A549 (cell line): ENCODE measurements around the gene CCDC33. TPM values are rescaled to one million over a fixed set of nuclear protein-coding genes. Genes with fewer than 3 reads are reported as not detected.

Source experiments
- ATAC-seq, 2 experiments: fragments of 200-7000 bp in 1 of 2; fragments of >200 bp in 1 of 2; cut with Nextera tagmentation in 1 of 2; cut with Tn5 transposase in 1 of 2; 3 replicates each; pipeline versions ENCODE4 v1.8.0 to v1.9.1; 2018 to 2020; ENCODE audit warnings: mild to moderate bottlenecking in 1 of 2, moderate library complexity in 1 of 2
- CTCF ChIA-PET: fragments of 300-600 bp; sonication (Branson Sonifier 250); formaldehyde crosslinking; extraction: SDS; loops from one replicate; lab custom pipeline; 2021; ENCODE audit warnings: antibody characterized with exemption, inconsistent platforms; lab: Yijun Ruan, JAX
- POLR2A ChIA-PET: fragments of 350-600 bp; formaldehyde crosslinking; extraction: SDS; loops from one replicate; lab custom pipeline; 2021; ENCODE audit warnings: antibody characterized with exemption, inconsistent platforms; lab: Yijun Ruan, JAX
- DNase-seq, 2 experiments: peaks; one replicate each; pipeline versions ENCODE4 v3.0.0 to v3.0.0-alpha.2; 2011 to 2016; ENCODE audit warnings: low read depth in 1 of 2, low spot score in 1 of 2
- FAIRE-seq: peaks from 2 replicates; lab custom pipeline; 2011; peaks lifted over from hg19 to GRCh38; lab: Jason Lieb, UNC
- H3K27ac ChIP-seq, 2 experiments: fragments of >200 bp; sonication (Bioruptor Twin); formaldehyde crosslinking; 3 replicates each; pipeline ENCODE4 v1.5.1; 2016 to 2017
- H3K4me1 ChIP-seq: fragments of >200 bp; sonication (Bioruptor Twin); formaldehyde crosslinking; 3 replicates; pipeline ENCODE4 v1.6.1; 2016
- H3K4me2 ChIP-seq: fragments of >200 bp; sonication (Bioruptor Twin); formaldehyde crosslinking; 3 replicates; pipeline ENCODE4 v1.6.1; 2016
- H3K4me3 ChIP-seq: fragments of >200 bp; sonication (Bioruptor Twin); formaldehyde crosslinking; 3 replicates; pipeline ENCODE4 v1.5.1; 2016
- H3K9me3 ChIP-seq: fragments of >200 bp; sonication (Bioruptor Twin); formaldehyde crosslinking; 3 replicates; pipeline ENCODE4 v1.6.1; 2016
- BHLHE40 ChIP-seq: IDR thresholded peaks from 2 replicates; pipeline ENCODE4 v1.6.1; 2012; ENCODE audit warnings: low read depth, low read length, inconsistent platforms
- CEBPB ChIP-seq, 2 experiments: fragments of >200 bp in 1 of 2; sonication (Bioruptor Twin) in 1 of 2; formaldehyde crosslinking in 1 of 2; IDR thresholded peaks; 2 replicates each; pipeline ENCODE4 v1.6.1; 2012 to 2016
- EHF ChIP-seq: fragments of 250-450 bp; sonication (Bioruptor Pico); IDR thresholded peaks from 2 replicates; pipeline ENCODE4 v1.5.0; 2020; ENCODE audit warnings: mild to moderate bottlenecking
- EHMT2 ChIP-seq: fragments of 200-600 bp; sonication (generic); IDR thresholded peaks from 2 replicates; pipeline ENCODE4 v1.6.1; 2016; ENCODE audit warnings: antibody characterized with exemption, low read depth, mild to moderate bottlenecking, moderate library complexity
- EP300 ChIP-seq, 2 experiments: fragments of >200 bp; sonication (Bioruptor Twin); formaldehyde crosslinking; IDR thresholded peaks; 2 replicates in 1 of 2; 3 replicates in 1 of 2; pipeline ENCODE4 v1.6.1; 2016 to 2017
- FOSB ChIP-seq: fragments of 250-450 bp; sonication (Bioruptor Pico); IDR thresholded peaks from 2 replicates; pipeline ENCODE4 v1.5.0; 2020; ENCODE audit warnings: mild to moderate bottlenecking, moderate library complexity
- FOSL2 ChIP-seq, 2 experiments: fragments of 450-650 bp in 1 of 2; fragments of >200 bp in 1 of 2; sonication (Bioruptor Twin) in 1 of 2; formaldehyde crosslinking; IDR thresholded peaks; 2 replicates each; pipeline versions ENCODE4 v1.5.0 to v1.6.1; 2016 to 2020; ENCODE audit warnings: mild to moderate bottlenecking in 1 of 2, moderate library complexity in 1 of 2
- GATA3 ChIP-seq: IDR thresholded peaks from 2 replicates; pipeline ENCODE4 v1.6.1; 2012; ENCODE audit warnings: borderline replicate concordance
- HDAC2 ChIP-seq: fragments of 200-600 bp; sonication (generic); IDR thresholded peaks from 2 replicates; pipeline ENCODE4 v1.6.1; 2016
- HOXA7 ChIP-seq: fragments of 250-450 bp; sonication (Bioruptor Pico); IDR thresholded peaks from 2 replicates; pipeline ENCODE4 v1.5.0; 2020; ENCODE audit warnings: mild to moderate bottlenecking, moderate library complexity
- HOXB13 ChIP-seq: fragments of 250-450 bp; sonication (Bioruptor Pico); IDR thresholded peaks from 2 replicates; pipeline ENCODE4 v1.5.0; 2020; ENCODE audit warnings: low read depth, mild to moderate bottlenecking, moderate library complexity
- HOXB5 ChIP-seq: fragments of 250-450 bp; sonication (Bioruptor Pico); IDR thresholded peaks from 2 replicates; pipeline ENCODE4 v1.5.0; 2020; ENCODE audit warnings: mild to moderate bottlenecking, moderate library complexity
- JUN ChIP-seq, 2 experiments: fragments of >200 bp; sonication (Bioruptor Twin); formaldehyde crosslinking; IDR thresholded peaks; 2 replicates in 1 of 2; 3 replicates in 1 of 2; pipeline ENCODE4 v1.6.1; 2016 to 2017
- MAFK ChIP-seq: fragments of 450-650 bp; IDR thresholded peaks from 2 replicates; pipeline ENCODE4 v1.6.1; 2014; ENCODE audit not compliant: partially characterized antibody
- MAZ ChIP-seq: fragments of 150-350 bp; IDR thresholded peaks from 2 replicates; pipeline ENCODE4 v1.6.1; 2014; ENCODE audit warnings: antibody characterized with exemption, low read depth, low read length, borderline replicate concordance
- MYC ChIP-seq: IDR thresholded peaks from 2 replicates; pipeline ENCODE4 v1.6.1; 2012; ENCODE audit warnings: mild to moderate bottlenecking, inconsistent platforms, low read length, improper control_type of control experiment, borderline replicate concordance
- RAD21 ChIP-seq, 2 experiments: fragments of >200 bp in 1 of 2; sonication (Bioruptor Twin) in 1 of 2; formaldehyde crosslinking in 1 of 2; IDR thresholded peaks in 1 of 2; conservative IDR thresholded peaks in 1 of 2; 2 replicates in 1 of 2; 3 replicates in 1 of 2; pipeline ENCODE4 v1.6.1; 2012 to 2018; ENCODE audit warnings: inconsistent platforms in 1 of 2
- RCOR1 ChIP-seq: fragments of 150-350 bp; IDR thresholded peaks from 2 replicates; pipeline ENCODE4 v1.6.1; 2014; ENCODE audit warnings: antibody characterized with exemption, low read length, low read depth
- SREBF2 ChIP-seq: fragments of 450-650 bp; IDR thresholded peaks from 2 replicates; pipeline ENCODE4 v1.6.1; 2014; ENCODE audit warnings: mild to moderate bottlenecking, moderate library complexity
- TP53 ChIP-seq: fragments of 250-450 bp; sonication (Bioruptor Pico); IDR thresholded peaks from 2 replicates; pipeline ENCODE4 v1.5.0; 2021; ENCODE audit warnings: mild to moderate bottlenecking, moderate library complexity
- WGBS: methylation state at CpG from one replicate; pipeline ENCODE4 v1.1.6; 2017; ENCODE audit errors: missing lambda C conversion rate; 5-methylcytosine and 5-hydroxymethylcytosine counted together
- polyA plus RNA-seq, 4 experiments: library from polyadenylated mRNA; depleted of rRNA in 3 of 4; stranded (reverse); fragments of >200 nt; fragmentation: RNase III in 1 of 4; extraction: RNeasy Plus Mini Kit Qiagen cat#74134 plus additional on column Dnase treatment in 1 of 4; gene quantifications; 2 replicates in 3 of 4; 3 replicates in 1 of 4; pipeline ENCODE4 v1.2.3, GENCODE V29; 2011 to 2017
- TF ChIP-seq, protein P1 (sequence below): IDR thresholded peaks from 2 replicates; pipeline ENCODE4 v1.6.1; 2012; ENCODE audit warnings: low read depth, borderline replicate concordance
- TF ChIP-seq, protein P2 (sequence below): fragments of >200 bp; sonication (Bioruptor Twin); formaldehyde crosslinking; IDR thresholded peaks from 2 replicates; pipeline ENCODE4 v1.6.1; 2016
- TF ChIP-seq, protein P3 (sequence below): fragments of 250-450 bp; sonication (Bioruptor Pico); IDR thresholded peaks from 2 replicates; pipeline ENCODE4 v1.5.0; 2021; ENCODE audit warnings: mild to moderate bottlenecking, moderate library complexity, borderline replicate concordance

CCDC33 gene
- polyA plus RNA-seq, 2 of the 4 experiments (the other 2 are of a cell fraction): 5.9 to 9.2 TPM

DNA sequence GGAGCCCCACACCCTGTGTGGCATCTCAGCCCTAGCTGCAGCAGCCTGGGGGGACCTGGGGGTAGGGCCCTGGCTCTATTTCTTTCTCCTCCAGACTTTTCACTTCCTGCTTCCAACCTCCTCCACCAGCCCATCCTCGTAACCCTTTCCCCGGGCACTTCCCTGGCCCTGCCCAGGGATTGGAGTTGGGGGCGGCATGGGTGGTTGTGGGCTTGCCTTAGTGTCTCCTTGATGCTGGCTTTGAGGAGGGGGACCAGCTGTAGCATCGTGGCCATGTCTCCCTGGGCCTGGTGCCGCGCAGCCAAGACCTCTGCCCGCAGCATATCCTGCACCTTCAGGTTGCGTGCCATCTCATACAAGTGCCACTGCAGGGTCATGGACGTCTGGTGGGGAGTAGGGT is 103.2 kb downstream of the CCDC33 start (continued):
- TF ChIP-seq SREBF2 (no peak), CEBPB (IDR thresholded peaks at IDR 0.05) (no peak), HOXB5 (CRISPR knock-in tag) (no peak), MAZ (no peak), FOSL2 (IDR thresholded peaks at IDR 0.05) (no peak), FOSL2 (CRISPR knock-in tag; IDR thresholded peaks at IDR 0.05) (no peak), JUN (IDR thresholded peaks at IDR 0.05) (no peak)
- TF ChIP-seq, protein P1, sequence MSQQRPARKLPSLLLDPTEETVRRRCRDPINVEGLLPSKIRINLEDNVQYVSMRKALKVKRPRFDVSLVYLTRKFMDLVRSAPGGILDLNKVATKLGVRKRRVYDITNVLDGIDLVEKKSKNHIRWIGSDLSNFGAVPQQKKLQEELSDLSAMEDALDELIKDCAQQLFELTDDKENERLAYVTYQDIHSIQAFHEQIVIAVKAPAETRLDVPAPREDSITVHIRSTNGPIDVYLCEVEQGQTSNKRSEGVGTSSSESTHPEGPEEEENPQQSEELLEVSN: no peak
- TF ChIP-seq, protein P2, sequence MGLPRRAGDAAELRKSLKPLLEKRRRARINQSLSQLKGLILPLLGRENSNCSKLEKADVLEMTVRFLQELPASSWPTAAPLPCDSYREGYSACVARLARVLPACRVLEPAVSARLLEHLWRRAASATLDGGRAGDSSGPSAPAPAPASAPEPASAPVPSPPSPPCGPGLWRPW: no peak
- TF ChIP-seq, all 56 proteins: peak for 0

DNA sequence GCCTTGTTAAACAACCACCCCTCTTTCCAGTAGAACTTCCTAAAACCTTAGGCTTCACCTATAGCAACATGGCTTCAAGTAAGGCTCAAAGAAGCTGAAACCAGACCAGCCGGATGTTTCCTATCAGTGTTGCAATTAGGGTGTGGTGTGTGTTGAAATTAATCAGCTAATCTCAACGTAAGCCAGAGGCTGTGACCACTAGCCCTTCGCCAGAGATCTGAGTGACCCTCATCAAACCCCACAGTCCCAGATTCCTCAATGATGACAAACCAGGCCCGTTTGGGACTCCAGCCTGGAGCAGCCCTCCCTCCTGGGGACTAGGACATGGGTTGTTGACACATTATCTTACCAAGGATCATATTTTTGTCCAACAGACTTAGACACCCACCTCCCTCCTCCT is 104.0 kb downstream of the CCDC33 start:
- ATAC-seq (no peak), FAIRE-seq (no peak)
- no peak overlapping the region for H3K27ac ChIP-seq
- 51% methylated on average over 2 of the region's 4 CpGs for WGBS
- no peaks in the 10 kb centered on the region for H3K4me1 ChIP-seq
- no peak overlapping the region for H3K4me2 ChIP-seq
- no peak overlapping the region for H3K4me3 ChIP-seq
- TF ChIP-seq MAFK (no peak), BHLHE40 (no peak), RAD21 (conservative IDR thresholded peaks at IDR 0.05 in 1 of 2, IDR thresholded peaks at IDR 0.05 in 1 of 2) (no peak), TP53 (CRISPR knock-in tag) (no peak), EHF (CRISPR knock-in tag) (no peak), FOSL2 (IDR thresholded peaks at IDR 0.05) (no peak), FOSL2 (CRISPR knock-in tag; IDR thresholded peaks at IDR 0.05) (no peak), HDAC2 (no peak), MYC (no peak), EP300 (IDR thresholded peaks at IDR 0.05) (no peak)
- TF ChIP-seq, all 56 proteins: peak for 0
- CTCF ChIA-PET: interaction anchor here (0.8 to 1.8 kb wide), 3 partner anchors 10 to 18 kb away, joined by 3 to 4 read pairs (median 3); no protein-coding TSS in a partner anchor
- H3K9me3 ChIP-seq: no peaks in the 10 kb centered on the region
- no peak for DNase-seq
- POLR2A ChIA-PET: no interaction called here

DNA sequence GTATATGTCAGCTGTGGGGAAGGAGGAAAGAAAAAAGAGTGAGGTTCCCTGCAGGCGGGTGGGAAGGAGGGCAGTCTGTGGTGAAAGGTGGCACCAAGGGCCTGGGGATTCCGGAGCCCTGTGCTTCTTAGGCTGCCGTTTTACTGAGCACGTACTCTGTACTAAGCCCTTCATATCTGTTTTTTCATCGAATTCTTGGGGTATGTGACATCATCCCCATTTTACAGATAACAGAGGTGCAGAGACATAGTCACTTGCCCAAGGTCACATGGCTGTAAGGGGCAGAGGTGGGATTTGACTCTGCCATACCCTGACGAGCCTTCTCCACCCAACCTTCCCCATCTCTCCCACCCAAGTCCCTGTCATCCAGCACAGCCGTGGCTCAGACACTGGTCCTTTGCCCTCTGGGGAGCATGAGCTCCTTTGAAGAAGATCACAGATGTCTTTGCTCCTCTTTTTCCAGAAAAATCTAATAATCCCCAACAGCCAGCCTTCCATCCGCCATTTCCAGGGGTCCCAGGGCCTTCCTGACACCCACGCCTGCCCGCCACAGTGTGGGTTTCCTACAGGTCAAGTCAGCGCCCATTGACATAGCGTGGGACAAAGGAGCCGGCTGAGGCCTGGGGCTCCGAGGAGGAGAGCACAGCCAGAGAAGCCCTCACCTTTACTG is 107.1 kb downstream of the CCDC33 start:
- no peak overlapping the region for H3K4me2 ChIP-seq
- TF ChIP-seq FOSB (CRISPR knock-in tag): no peak
- TF ChIP-seq RCOR1: no peak
- TF ChIP-seq CEBPB (IDR thresholded peaks at IDR 0.05): no peak
- no peak for TF ChIP-seq HOXB13 (CRISPR knock-in tag)
- TF ChIP-seq, protein P3, sequence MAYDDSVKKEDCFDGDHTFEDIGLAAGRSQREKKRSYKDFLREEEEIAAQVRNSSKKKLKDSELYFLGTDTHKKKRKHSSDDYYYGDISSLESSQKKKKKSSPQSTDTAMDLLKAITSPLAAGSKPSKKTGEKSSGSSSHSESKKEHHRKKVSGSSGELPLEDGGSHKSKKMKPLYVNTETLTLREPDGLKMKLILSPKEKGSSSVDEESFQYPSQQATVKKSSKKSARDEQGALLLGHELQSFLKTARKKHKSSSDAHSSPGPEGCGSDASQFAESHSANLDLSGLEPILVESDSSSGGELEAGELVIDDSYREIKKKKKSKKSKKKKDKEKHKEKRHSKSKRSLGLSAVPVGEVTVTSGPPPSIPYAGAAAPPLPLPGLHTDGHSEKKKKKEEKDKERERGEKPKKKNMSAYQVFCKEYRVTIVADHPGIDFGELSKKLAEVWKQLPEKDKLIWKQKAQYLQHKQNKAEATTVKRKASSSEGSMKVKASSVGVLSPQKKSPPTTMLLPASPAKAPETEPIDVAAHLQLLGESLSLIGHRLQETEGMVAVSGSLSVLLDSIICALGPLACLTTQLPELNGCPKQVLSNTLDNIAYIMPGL (CRISPR knock-in tag): no peak
- TF ChIP-seq HDAC2: no peak
- TF ChIP-seq HOXA7 (CRISPR knock-in tag): no peak
- no peak for TF ChIP-seq JUN (IDR thresholded peaks at IDR 0.05)
- no peak for TF ChIP-seq MYC
- TF ChIP-seq SREBF2: no peak
- TF ChIP-seq GATA3: no peak
- no peak for TF ChIP-seq EHMT2
- CTCF ChIA-PET: no interaction called here
- FAIRE-seq (no peak), DNase-seq (no peak), ATAC-seq (no peak)
- H3K4me1 ChIP-seq: no peaks in the 10 kb centered on the region
- H3K27ac ChIP-seq: no peak overlapping the region
- H3K4me3 ChIP-seq: no peak overlapping the region
- POLR2A ChIA-PET: no interaction called here
- 64% methylated on average over 11 of the region's 14 CpGs for WGBS
- no peaks in the 10 kb centered on the region for H3K9me3 ChIP-seq
